GM12891 (cell line): ENCODE results near the gene CARS1.

ENCODE experiments used
- POLR2A ChIP-seq: IDR thresholded peaks from 2 replicates; pipeline ENCODE4 v1.6.1; 2011; ENCODE audit warnings: low read depth, low read length, control low read depth
- POLR2AphosphoS5 ChIP-seq: IDR thresholded peaks from 2 replicates; pipeline ENCODE4 v1.6.1; 2011; ENCODE audit warnings: low read depth, low read length, control low read depth
- POU2F2 ChIP-seq: IDR thresholded peaks from 2 replicates; pipeline ENCODE4 v1.6.1; 2011; ENCODE audit warnings: low read depth, mild to moderate bottlenecking, control low read depth, low read length, moderate library complexity

GRCh38 chr11:3080733-3081385 lies 23.6 kb upstream of the CARS1 start:
- TF ChIP-seq POLR2AphosphoS5 (no peak), POLR2A (no peak), POU2F2 (no peak)
